BJ (cell line): ENCODE data around the gene CRYZL1. TPM values are rescaled to one million over a fixed set of nuclear protein-coding genes. Genes with fewer than 3 reads are reported as not detected.

Experiments used
- CTCF ChIA-PET: fragments of 350-600 bp; formaldehyde crosslinking; extraction: SDS; loops from one replicate; lab custom pipeline; 2021; ENCODE audit warnings: antibody characterized with exemption, inconsistent platforms; lab: Yijun Ruan, JAX
- POLR2A ChIA-PET: fragments of 300-600 bp; sonication (Branson Sonifier 250); formaldehyde crosslinking; extraction: SDS; loops from one replicate; lab custom pipeline; 2021; ENCODE audit warnings: antibody characterized with exemption; lab: Charles Lee
- DNase-seq: peaks from one replicate; pipeline ENCODE4 v3.0.0-alpha.2; 2011; ENCODE audit warnings: low read depth
- H3K27me3 ChIP-seq: 2 replicates; pipeline ENCODE4 v1.6.0; 2011; ENCODE audit warnings: low read length; ENCODE audit not compliant: control insufficient read depth, insufficient read depth
- H3K36me3 ChIP-seq: 2 replicates; pipeline ENCODE4 v1.5.1; 2011; ENCODE audit warnings: low read length; ENCODE audit not compliant: control insufficient read depth, insufficient read depth
- H3K4me3 ChIP-seq: 2 replicates; pipeline ENCODE4 v1.5.1; 2011; ENCODE audit warnings: low read depth, mild to moderate bottlenecking, control low read depth, low read length
- polyA minus RNA-seq: library from RNA; depleted of rRNA, polyadenylated mRNA; stranded (reverse); fragments of >200 nt; gene quantifications from 2 replicates; pipeline ENCODE4 v1.2.3, GENCODE V29; 2011; rRNA and poly(A)+ RNA removed
- polyA plus RNA-seq: library from polyadenylated mRNA; depleted of rRNA; stranded (reverse); fragments of >200 nt; gene quantifications from 2 replicates; pipeline ENCODE4 v1.2.3, GENCODE V29; 2011; rRNA removed
- TF ChIP-seq, protein P1 (sequence below): IDR thresholded peaks from 2 replicates; pipeline ENCODE4 v1.5.1; 2011; ENCODE audit warnings: low read depth, mild to moderate bottlenecking, control low read depth, inconsistent platforms, low read length, moderate library complexity; ENCODE audit not compliant: insufficient read depth

Gene CRYZL1
- 21.2 and 43.0 TPM in 2 replicates for polyA plus RNA-seq
- 15.9 and 21.2 TPM in 2 replicates for polyA minus RNA-seq

DNA sequence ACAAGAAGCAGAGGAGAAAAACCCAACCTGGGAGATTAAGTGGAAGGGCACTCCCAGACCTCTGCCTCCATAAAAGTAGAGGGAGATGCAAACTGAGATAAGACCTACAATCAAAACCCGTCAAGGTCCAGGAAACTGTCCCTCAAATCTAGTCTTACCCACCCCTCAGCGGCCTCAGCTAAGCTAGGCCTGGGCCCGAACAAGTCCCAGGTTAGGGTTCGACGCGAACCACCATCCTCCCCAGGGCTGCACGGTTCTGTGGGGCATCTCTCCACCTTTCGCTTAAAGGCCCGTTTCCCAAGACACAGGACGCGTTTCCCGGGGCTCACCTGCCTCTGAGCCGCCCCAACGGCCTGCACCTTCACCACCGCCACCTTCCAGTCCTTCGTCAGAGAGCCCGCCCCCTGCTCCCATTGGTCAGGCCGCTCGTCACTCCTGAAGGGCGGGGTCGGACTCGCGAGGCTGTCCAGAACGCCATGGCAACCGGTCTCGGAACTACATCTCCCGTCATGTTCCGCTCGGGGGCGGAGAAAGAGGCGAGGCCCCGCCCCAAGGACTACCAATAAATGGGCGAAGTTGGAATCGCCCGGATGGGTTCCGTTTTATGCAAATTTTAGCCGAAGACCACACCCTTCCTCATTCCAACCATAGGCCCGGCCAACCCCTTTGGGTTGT is at the start of gene CRYZL1:
Gene CRYZL1 (minus strand): TSS at position 390 of the 675 bp plus-strand sequence. CDS start 10,190 bp downstream, outside the sequence.
- DNase-seq: peak; percentile 97
- ChIA-PET CTCF (no interaction called here), POLR2A (interaction anchor here (0.5 kb wide), 1 partner anchor 122 kb away, joined by 3 read pairs; no protein-coding TSS in a partner anchor)
- TF ChIP-seq, protein P1, sequence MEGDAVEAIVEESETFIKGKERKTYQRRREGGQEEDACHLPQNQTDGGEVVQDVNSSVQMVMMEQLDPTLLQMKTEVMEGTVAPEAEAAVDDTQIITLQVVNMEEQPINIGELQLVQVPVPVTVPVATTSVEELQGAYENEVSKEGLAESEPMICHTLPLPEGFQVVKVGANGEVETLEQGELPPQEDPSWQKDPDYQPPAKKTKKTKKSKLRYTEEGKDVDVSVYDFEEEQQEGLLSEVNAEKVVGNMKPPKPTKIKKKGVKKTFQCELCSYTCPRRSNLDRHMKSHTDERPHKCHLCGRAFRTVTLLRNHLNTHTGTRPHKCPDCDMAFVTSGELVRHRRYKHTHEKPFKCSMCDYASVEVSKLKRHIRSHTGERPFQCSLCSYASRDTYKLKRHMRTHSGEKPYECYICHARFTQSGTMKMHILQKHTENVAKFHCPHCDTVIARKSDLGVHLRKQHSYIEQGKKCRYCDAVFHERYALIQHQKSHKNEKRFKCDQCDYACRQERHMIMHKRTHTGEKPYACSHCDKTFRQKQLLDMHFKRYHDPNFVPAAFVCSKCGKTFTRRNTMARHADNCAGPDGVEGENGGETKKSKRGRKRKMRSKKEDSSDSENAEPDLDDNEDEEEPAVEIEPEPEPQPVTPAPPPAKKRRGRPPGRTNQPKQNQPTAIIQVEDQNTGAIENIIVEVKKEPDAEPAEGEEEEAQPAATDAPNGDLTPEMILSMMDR: no peak
- H3K36me3 ChIP-seq: no peaks in the 10 kb centered on the region
- peak within 1 kb of the TSS; percentile 84 for H3K4me3 ChIP-seq
- H3K27me3 ChIP-seq: no peaks in the 10 kb centered on the region

DNA sequence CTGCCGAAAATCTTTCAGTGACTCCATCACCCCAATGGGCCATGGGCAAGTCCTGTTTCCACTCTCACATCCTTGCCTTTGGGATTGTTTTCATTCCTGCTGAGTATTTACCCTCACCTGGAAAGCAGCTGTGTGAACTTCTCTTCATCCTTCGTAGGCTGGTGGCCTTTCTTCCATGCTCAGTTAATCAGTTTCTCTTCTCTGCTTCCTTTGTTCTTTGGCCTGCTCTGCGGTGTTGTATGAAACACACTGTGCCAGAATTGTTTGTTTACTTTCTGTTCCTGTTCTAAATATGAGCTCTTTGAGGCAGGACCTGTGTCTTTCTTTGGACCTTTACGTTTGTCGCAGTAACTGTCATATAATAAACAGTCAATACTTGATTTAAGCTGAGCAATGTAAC is 49.3 kb upstream of the CRYZL1 start:
- no peaks in the 10 kb centered on the region for H3K27me3 ChIP-seq
- ChIA-PET CTCF (no interaction called here), POLR2A (no interaction called here)
- H3K4me3 ChIP-seq: no peak overlapping the region
- TF ChIP-seq, protein P1: no peak
- DNase-seq: no peak
- no peaks in the 10 kb centered on the region for H3K36me3 ChIP-seq

DNA sequence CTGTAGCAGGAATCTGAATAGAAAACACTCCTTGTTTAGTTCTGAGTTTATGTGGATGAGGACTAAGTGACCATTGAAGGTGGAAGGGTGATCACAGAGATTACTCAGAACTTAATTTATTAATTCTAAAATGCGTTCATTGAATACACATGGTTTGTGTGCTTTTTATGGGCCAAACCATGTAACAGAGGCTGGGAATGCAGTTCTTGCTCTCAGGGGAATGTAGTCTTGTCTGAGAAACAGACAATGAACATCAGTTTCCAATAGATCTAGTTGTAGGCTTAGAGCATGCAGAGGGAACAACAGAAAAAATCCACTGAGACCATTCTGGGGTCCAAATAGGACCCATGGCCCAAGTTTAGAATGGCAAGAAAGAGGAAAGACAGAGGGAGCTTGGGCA is 46.8 kb upstream of the CRYZL1 start:
- POLR2A ChIA-PET: no interaction called here
- CTCF ChIA-PET: no interaction called here
- DNase-seq: peak; percentile 58

DNA sequence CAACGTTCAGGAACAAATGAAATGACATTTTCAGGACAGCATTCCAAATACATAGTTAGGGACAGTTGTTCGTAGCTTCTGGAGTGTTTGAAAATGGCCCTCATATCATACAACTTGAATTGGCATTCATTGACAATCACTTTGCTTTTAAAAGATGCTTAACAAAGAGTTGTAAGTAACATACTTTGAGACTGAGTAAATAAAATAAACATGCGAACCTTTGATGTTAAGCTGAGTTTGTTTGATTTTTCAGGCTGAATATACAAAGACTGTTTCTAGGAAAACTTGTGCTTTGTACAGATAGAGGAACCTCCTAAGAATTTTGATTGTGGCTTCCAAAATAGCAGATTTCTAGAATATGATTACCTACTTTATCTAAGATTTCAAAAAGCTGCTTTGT is 46.1 kb upstream of the CRYZL1 start:
- ChIA-PET CTCF (no interaction called here), POLR2A (no interaction called here)
- TF ChIP-seq, protein P1: no peak
- DNase-seq: no peak
- H3K36me3 ChIP-seq: no peaks in the 10 kb centered on the region
- H3K27me3 ChIP-seq: no peaks in the 10 kb centered on the region
- no peak overlapping the region for H3K4me3 ChIP-seq

More for the DNA sequence above, 46.8 kb upstream of the CRYZL1 start:
- Histone ChIP-seq H3K36me3 (no peaks in the 10 kb centered on the region), H3K4me3 (no peak overlapping the region), H3K27me3 (no peaks in the 10 kb centered on the region)
- TF ChIP-seq, protein P1: no peak

DNA sequence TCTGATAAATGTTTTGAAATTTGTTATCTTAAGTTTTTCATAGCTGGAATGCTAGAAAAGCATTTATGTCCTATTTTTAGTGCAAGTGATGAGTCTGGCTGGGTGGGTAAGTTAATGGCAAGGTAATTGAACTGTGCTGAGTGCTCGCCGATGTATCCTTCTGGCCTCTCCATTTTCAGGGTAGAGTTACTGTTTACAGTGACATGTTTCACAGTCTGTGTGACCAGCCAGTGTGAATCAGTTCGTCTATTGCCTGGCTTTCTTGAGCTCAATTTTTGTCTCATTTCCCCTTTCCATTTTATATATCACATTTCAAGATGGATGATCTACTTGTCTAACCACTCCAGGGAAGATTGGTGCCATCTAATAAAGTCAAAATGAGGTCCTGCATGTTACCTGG is 44.8 kb upstream of the CRYZL1 start:
- POLR2A ChIA-PET: no interaction called here
- TF ChIP-seq, protein P1: no peak
- H3K36me3 ChIP-seq: no peaks in the 10 kb centered on the region
- H3K4me3 ChIP-seq: no peak overlapping the region
- CTCF ChIA-PET: interaction anchor here (0.6 kb wide), 1 partner anchor 32 kb away, joined by 3 read pairs; no protein-coding TSS in a partner anchor
- DNase-seq: no peak
- H3K27me3 ChIP-seq: no peaks in the 10 kb centered on the region
